Measurements from ENCODE around the gene NTM.

NTM gene

DNA sequence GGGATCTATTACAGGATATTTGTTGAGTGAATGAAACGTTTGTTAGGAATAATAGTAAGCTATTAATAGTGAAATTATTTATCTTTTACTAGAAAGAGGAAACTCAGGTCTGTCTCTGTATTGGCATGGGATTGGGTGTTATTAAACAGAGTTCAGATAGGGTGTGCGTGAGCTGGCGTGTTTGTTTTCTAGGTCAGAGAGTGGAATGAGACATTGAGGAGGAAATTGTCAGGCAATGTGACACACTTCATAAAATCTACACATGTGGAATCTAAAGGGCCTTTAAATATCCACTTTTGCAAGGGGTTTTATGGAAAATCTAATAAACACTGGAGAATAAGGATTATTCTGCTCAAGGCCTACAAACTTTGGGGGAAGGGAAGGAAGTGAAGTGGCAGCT lies 552.9 kb downstream of the NTM start:
- no peaks in the 10 kb centered on the region for H3K27me3 ChIP-seq (ENCODE audit: control insufficient read depth, low read length)
- H3K79me2 ChIP-seq (ENCODE audit: control insufficient read depth, low read length), result no peaks in the 10 kb centered on the region
- H3K4me2 ChIP-seq (ENCODE audit: low read length), result no peak overlapping the region
- H3K9me2 ChIP-seq (replicated peaks; ENCODE audit: control insufficient read depth, low read length), result no peaks in the 10 kb centered on the region
- H3K4me1 ChIP-seq (ENCODE audit: control insufficient read depth, low read length), result no peaks in the 10 kb centered on the region
- no peaks in the 10 kb centered on the region for H3F3A ChIP-seq (ENCODE audit: control insufficient read depth, insufficient read depth)
- H3K36me3 ChIP-seq (ENCODE audit: control insufficient read depth, low read length), result no peaks in the 10 kb centered on the region
- no peaks in the 10 kb centered on the region for H3K9me3 ChIP-seq (ENCODE audit: control insufficient read depth, insufficient read depth, low read length)
- H3K4me3 ChIP-seq (ENCODE audit: low read length), result no peak overlapping the region
- no peak overlapping the region for H3K27ac ChIP-seq (ENCODE audit: low read depth, low read length)
- TF ChIP-seq, protein P1, sequence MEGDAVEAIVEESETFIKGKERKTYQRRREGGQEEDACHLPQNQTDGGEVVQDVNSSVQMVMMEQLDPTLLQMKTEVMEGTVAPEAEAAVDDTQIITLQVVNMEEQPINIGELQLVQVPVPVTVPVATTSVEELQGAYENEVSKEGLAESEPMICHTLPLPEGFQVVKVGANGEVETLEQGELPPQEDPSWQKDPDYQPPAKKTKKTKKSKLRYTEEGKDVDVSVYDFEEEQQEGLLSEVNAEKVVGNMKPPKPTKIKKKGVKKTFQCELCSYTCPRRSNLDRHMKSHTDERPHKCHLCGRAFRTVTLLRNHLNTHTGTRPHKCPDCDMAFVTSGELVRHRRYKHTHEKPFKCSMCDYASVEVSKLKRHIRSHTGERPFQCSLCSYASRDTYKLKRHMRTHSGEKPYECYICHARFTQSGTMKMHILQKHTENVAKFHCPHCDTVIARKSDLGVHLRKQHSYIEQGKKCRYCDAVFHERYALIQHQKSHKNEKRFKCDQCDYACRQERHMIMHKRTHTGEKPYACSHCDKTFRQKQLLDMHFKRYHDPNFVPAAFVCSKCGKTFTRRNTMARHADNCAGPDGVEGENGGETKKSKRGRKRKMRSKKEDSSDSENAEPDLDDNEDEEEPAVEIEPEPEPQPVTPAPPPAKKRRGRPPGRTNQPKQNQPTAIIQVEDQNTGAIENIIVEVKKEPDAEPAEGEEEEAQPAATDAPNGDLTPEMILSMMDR (IDR thresholded peaks at IDR 0.05; ENCODE audit: low read depth, low read length, poor library complexity, severe bottlenecking), result no peak
- TF ChIP-seq EZH2phosphoT487 (IDR thresholded peaks at IDR 0.05; ENCODE audit: borderline replicate concordance, low read length), result no peak
- H4K20me1 ChIP-seq (ENCODE audit: control insufficient read depth, insufficient read depth, low read depth, low read length), result no peaks in the 10 kb centered on the region

DNA sequence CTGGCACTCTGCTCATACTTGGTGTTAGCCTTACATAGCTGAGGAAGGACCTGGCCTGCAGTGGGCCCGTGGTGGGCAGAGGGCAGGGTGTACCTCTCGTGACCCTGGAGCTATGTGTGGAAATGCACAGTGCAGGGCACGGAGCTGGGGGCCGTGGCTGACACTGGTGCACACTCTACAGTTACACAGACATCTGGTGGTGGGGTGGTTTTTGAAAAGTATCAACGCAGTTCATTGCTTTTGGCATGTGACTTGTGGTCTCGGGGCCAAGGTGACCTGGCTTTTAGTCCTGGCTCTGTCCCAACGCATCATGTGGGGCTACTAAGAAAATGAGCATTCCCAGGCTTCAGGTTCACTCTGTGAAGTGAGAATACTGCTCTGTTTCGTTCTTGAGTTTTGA lies 553.6 kb downstream of the NTM start:
- Histone ChIP-seq H4K20me1 (ENCODE audit: control insufficient read depth, insufficient read depth, low read depth, low read length) (no peaks in the 10 kb centered on the region), H3K9me2 (replicated peaks; ENCODE audit: control insufficient read depth, low read length) (no peaks in the 10 kb centered on the region), H3K4me3 (ENCODE audit: low read length) (no peak overlapping the region), H3K79me2 (ENCODE audit: control insufficient read depth, low read length) (no peaks in the 10 kb centered on the region), H3F3A (ENCODE audit: control insufficient read depth, insufficient read depth) (no peaks in the 10 kb centered on the region), H3K36me3 (ENCODE audit: control insufficient read depth, low read length) (no peaks in the 10 kb centered on the region), H3K4me1 (ENCODE audit: control insufficient read depth, low read length) (no peaks in the 10 kb centered on the region), H3K4me2 (ENCODE audit: low read length) (no peak overlapping the region), H3K9me3 (ENCODE audit: control insufficient read depth, insufficient read depth, low read length) (no peaks in the 10 kb centered on the region), H3K27me3 (ENCODE audit: control insufficient read depth, low read length) (no peaks in the 10 kb centered on the region), H3K27ac (ENCODE audit: low read depth, low read length) (no peak overlapping the region)
- TF ChIP-seq EZH2phosphoT487 (IDR thresholded peaks at IDR 0.05; ENCODE audit: borderline replicate concordance, low read length), result no peak

DNA sequence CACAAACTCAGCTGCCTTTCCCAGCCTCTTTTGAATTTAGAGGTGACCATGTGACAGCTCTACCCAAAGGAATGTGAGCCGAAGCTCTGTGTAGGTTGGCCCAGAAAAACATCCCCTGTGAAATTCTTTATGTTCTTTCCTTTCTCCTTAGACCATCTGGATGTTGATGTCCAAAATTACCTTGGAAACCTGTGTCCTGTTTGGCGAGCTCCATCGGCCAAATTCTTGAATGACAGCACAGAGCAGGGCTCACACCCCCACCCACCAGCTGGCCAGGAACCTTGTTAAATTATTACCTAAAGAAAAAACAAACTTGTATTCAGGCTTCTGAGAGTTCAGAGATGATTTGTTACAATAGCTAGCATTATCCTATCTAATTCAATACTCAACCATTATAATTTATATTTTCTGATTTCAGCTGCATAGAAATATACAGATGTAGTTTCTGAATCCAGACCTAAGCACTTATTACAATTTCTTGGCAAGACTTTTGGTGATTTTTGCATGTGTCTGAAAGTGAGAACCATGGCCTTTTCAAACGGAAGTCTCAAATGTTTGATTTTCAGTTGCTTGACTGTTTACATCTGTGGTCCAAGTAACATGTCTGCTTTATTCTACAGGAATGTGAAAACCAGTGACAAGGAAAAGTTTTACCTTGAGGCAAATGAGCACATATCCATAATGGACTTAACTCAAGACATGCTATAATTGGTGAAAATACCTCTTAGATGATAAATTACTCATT lies 554.2 kb downstream of the NTM start:
- Histone ChIP-seq H3K4me2 (ENCODE audit: low read length) (no peak overlapping the region), H3K79me2 (ENCODE audit: control insufficient read depth, low read length) (no peaks in the 10 kb centered on the region)

DNA sequence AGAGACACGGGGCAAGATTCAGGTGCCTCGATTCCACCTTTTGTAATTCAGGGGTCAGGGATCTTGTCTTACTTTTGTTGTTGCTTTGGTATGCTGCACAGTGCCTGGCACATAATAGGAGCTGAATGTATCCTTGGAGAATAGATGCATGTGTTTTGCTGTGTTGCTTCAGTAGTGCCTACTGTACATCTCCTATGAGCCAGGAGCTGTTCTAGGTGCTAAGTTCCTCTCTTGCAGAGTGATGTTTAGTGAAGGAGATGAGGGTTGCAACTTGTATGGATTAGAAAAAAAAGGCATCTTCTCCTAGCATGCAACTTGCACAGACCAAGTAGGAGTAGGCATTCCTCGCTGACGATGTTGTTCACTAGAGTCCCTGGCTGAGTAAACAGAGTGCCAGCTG lies 555.4 kb downstream of the NTM start:
- Histone ChIP-seq H3K27me3 (ENCODE audit: control insufficient read depth, low read length) (no peaks in the 10 kb centered on the region), H3F3A (ENCODE audit: control insufficient read depth, insufficient read depth) (no peaks in the 10 kb centered on the region), H3K9me2 (replicated peaks; ENCODE audit: control insufficient read depth, low read length) (no peaks in the 10 kb centered on the region), H3K79me2 (ENCODE audit: control insufficient read depth, low read length) (no peaks in the 10 kb centered on the region), H3K27ac (ENCODE audit: low read depth, low read length) (no peak overlapping the region), H3K9me3 (ENCODE audit: control insufficient read depth, insufficient read depth, low read length) (no peaks in the 10 kb centered on the region), H3K4me2 (ENCODE audit: low read length) (no peak overlapping the region), H3K4me1 (ENCODE audit: control insufficient read depth, low read length) (no peaks in the 10 kb centered on the region), H4K20me1 (ENCODE audit: control insufficient read depth, insufficient read depth, low read depth, low read length) (no peaks in the 10 kb centered on the region), H3K36me3 (ENCODE audit: control insufficient read depth, low read length) (no peaks in the 10 kb centered on the region), H3K4me3 (ENCODE audit: low read length) (no peak overlapping the region)
- TF ChIP-seq EZH2phosphoT487 (IDR thresholded peaks at IDR 0.05; ENCODE audit: borderline replicate concordance, low read length), result no peak
- TF ChIP-seq, protein P1 (IDR thresholded peaks at IDR 0.05; ENCODE audit: low read depth, low read length, poor library complexity, severe bottlenecking), result no peak

More for the DNA sequence above, 554.2 kb downstream of the NTM start:
- H3F3A ChIP-seq (ENCODE audit: control insufficient read depth, insufficient read depth), result no peaks in the 10 kb centered on the region
- TF ChIP-seq EZH2phosphoT487 (IDR thresholded peaks at IDR 0.05; ENCODE audit: borderline replicate concordance, low read length), result no peak
- TF ChIP-seq, protein P1 (IDR thresholded peaks at IDR 0.05; ENCODE audit: low read depth, low read length, poor library complexity, severe bottlenecking), result no peak
- H4K20me1 ChIP-seq (ENCODE audit: control insufficient read depth, insufficient read depth, low read depth, low read length), result no peaks in the 10 kb centered on the region
- H3K4me1 ChIP-seq (ENCODE audit: control insufficient read depth, low read length), result no peaks in the 10 kb centered on the region
- H3K9me2 ChIP-seq (replicated peaks; ENCODE audit: control insufficient read depth, low read length), result no peaks in the 10 kb centered on the region
- no peak overlapping the region for H3K27ac ChIP-seq (ENCODE audit: low read depth, low read length)
- no peaks in the 10 kb centered on the region for H3K36me3 ChIP-seq (ENCODE audit: control insufficient read depth, low read length)
- no peaks in the 10 kb centered on the region for H3K27me3 ChIP-seq (ENCODE audit: control insufficient read depth, low read length)
- H3K9me3 ChIP-seq (ENCODE audit: control insufficient read depth, insufficient read depth, low read length), result no peaks in the 10 kb centered on the region
- no peak overlapping the region for H3K4me3 ChIP-seq (ENCODE audit: low read length)
